Astrocyte (in vitro differentiated cells and primary cell): Measurements from ENCODE around the gene ESRRA. TPM values are rescaled to one million over a fixed set of nuclear protein-coding genes. Genes with fewer than 3 reads are reported as not detected.
A peak's percentile ranks its signal among the peaks of the same experiment; 100 is the strongest.

Experiments
- DNase-seq: peaks from one replicate; pipeline ENCODE4 v3.0.0-alpha.2; 2010; ENCODE audit warnings: low read depth
- FAIRE-seq: peaks from 2 replicates; lab custom pipeline; 2011; peaks lifted over from hg19 to GRCh38; lab: Jason Lieb, UNC
- H2AFZ ChIP-seq: 2 replicates; pipeline ENCODE4 v1.6.0; 2012; ENCODE audit warnings: low read depth, low read length, inconsistent platforms
- H3K27ac ChIP-seq: 2 replicates; pipeline ENCODE4 v1.5.1; 2011; ENCODE audit warnings: low read depth, low read length, inconsistent platforms
- H3K27me3 ChIP-seq: 2 replicates; pipeline ENCODE4 v1.6.0; 2011; ENCODE audit warnings: low read length, inconsistent platforms; ENCODE audit not compliant: insufficient read depth
- H3K36me3 ChIP-seq: 2 replicates; pipeline ENCODE4 v1.5.1; 2011; ENCODE audit warnings: low read length, inconsistent platforms; ENCODE audit not compliant: insufficient read depth
- H3K4me1 ChIP-seq: 2 replicates; pipeline ENCODE4 v1.5.1; 2011; ENCODE audit warnings: low read length, inconsistent platforms; ENCODE audit not compliant: insufficient read depth
- H3K4me2 ChIP-seq: 2 replicates; pipeline ENCODE4 v1.6.0; 2012; ENCODE audit warnings: low read length, inconsistent platforms
- H3K4me3 ChIP-seq: 2 replicates; pipeline ENCODE4 v1.5.1; 2011; ENCODE audit warnings: low read depth, mild to moderate bottlenecking, low read length, inconsistent platforms; ENCODE audit not compliant: insufficient read depth
- H3K79me2 ChIP-seq: 2 replicates; pipeline ENCODE4 v1.6.0; 2012; ENCODE audit warnings: mild to moderate bottlenecking, low read length, inconsistent platforms; ENCODE audit not compliant: insufficient read depth
- H3K9ac ChIP-seq: 2 replicates; pipeline ENCODE4 v1.6.0; 2012; ENCODE audit warnings: mild to moderate bottlenecking, low read length, inconsistent platforms
- H3K9me3 ChIP-seq: 2 replicates; pipeline ENCODE4 v1.5.1; 2012; ENCODE audit warnings: low read depth, mild to moderate bottlenecking, low read length, inconsistent platforms; ENCODE audit not compliant: insufficient read depth
- H4K20me1 ChIP-seq: 2 replicates; pipeline ENCODE4 v1.6.0; 2012; ENCODE audit warnings: low read length, inconsistent platforms; ENCODE audit not compliant: insufficient read depth
- H3K27ac Mint-ChIP-seq: one replicate; pipeline ENCODE4 v1.8.0; 2021; ENCODE audit warnings: mild to moderate bottlenecking, mixed read lengths; ENCODE audit not compliant: unreplicated experiment
- H3K27me3 Mint-ChIP-seq: one replicate; pipeline ENCODE4 v1.8.0; 2021; ENCODE audit warnings: low read depth, mixed read lengths; ENCODE audit not compliant: unreplicated experiment
- H3K36me3 Mint-ChIP-seq: one replicate; pipeline ENCODE4 v1.8.0; 2021; ENCODE audit warnings: low read depth, mixed read lengths; ENCODE audit not compliant: unreplicated experiment
- H3K4me1 Mint-ChIP-seq: one replicate; pipeline ENCODE4 v1.8.0; 2021; ENCODE audit warnings: low read depth, mixed read lengths; ENCODE audit not compliant: unreplicated experiment
- H3K4me3 Mint-ChIP-seq: one replicate; pipeline ENCODE4 v1.8.0; 2021; ENCODE audit warnings: mild to moderate bottlenecking, moderate library complexity, mixed read lengths; ENCODE audit not compliant: unreplicated experiment
- H3K9me3 Mint-ChIP-seq: one replicate; pipeline ENCODE4 v1.8.0; 2021; ENCODE audit warnings: mild to moderate bottlenecking, mixed read lengths; ENCODE audit not compliant: unreplicated experiment
- CTCF ChIP-seq: IDR thresholded peaks from 2 replicates; pipeline ENCODE4 v1.5.1; 2011; ENCODE audit warnings: low read depth, mild to moderate bottlenecking, inconsistent platforms, low read length, moderate library complexity; ENCODE audit not compliant: insufficient read depth
- EZH2 ChIP-seq: IDR thresholded peaks from 2 replicates; pipeline ENCODE4 v1.6.1; 2012; ENCODE audit warnings: mild to moderate bottlenecking, low read length, inconsistent platforms; ENCODE audit not compliant: insufficient read depth
- total RNA-seq: library from RNA; stranded (reverse); gene quantifications from 2 replicates; pipeline ENCODE4 v1.2.1, GENCODE V29; 2021

ESRRA gene
- total RNA-seq, 1 donor from 2014 or later = 26.3 TPM

- Mint-ChIP-seq H3K27me3 (peaks cover 60% of the 10 kb centered on the region), H3K27ac (no peak overlapping the region), H3K36me3 (no peaks in the 10 kb centered on the region), H3K4me1 (peaks cover 10% of the 10 kb centered on the region), H3K4me3 (no peak overlapping the region), H3K9me3 (no peaks in the 10 kb centered on the region)
- no peak overlapping the region for H3K27ac ChIP-seq
- no peaks in the 10 kb centered on the region for H3K9me3 ChIP-seq
- FAIRE-seq = no peak
- H2AFZ ChIP-seq = peak overlapping the region; percentile 60
- H3K27me3 ChIP-seq = peaks cover 60% of the 10 kb centered on the region
- no peaks in the 10 kb centered on the region for H3K36me3 ChIP-seq
- TF ChIP-seq EZH2 (peak; percentile 57), CTCF (no peak)
- no peak for DNase-seq
- peak overlapping the region; percentile 81 for H3K4me2 ChIP-seq
- H3K79me2 ChIP-seq = no peaks in the 10 kb centered on the region
- H3K9ac ChIP-seq = no peak overlapping the region
- H3K4me3 ChIP-seq = peak overlapping the region; percentile 5
- peaks cover 6% of the 10 kb centered on the region for H4K20me1 ChIP-seq
- peaks cover 11% of the 10 kb centered on the region for H3K4me1 ChIP-seq
These were observed 6.1 kb upstream of the ESRRA start for GRCh38 chr11:64298966-64299846.

DNA sequence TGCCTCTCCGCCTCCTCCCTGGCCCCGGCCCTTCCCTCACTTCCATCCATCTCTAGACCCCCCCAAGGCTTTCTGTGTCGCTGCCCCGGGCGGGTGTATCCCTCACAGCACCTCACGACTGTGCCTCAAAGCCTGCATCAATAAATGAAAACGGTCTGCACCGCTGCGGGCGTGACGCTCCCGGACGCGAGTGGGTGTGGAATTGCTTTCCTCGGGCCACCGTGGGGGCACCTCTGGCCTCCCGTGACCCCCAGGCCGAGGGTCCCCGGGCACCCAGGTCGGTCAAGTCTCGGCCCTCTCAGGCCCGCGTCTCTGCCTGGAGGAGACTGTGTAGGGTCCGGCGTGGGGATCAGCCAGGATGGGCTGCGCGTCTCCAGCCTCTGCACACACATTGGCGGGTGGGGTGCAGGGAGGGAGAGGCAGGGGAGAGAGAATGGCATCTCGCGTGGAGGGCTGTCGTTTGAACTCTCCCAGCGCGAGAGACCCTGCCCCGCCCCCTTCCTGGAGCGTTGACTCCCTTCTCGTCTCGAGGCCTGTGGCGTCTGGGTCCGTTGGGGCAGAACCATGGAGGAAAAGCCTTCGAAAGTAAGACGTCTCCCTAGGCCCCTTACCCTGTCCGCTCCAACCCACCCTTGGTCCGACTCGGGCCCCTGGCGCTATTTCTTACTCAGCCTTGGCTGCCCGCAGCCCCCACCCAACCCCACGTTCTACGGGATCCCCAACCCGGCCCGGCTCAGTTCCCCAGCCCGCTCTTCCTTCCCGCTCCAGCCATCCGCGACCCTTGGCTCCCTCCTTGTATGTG lies 5.3 kb upstream of the ESRRA start, which contains the start of gene CATSPERZ:
Gene CATSPERZ (plus strand): TSS at position 512 of the 802 bp plus-strand sequence. CDS start 53 bp downstream, at position 565.
- DNase-seq = no peak
- Mint-ChIP-seq H3K9me3 (no peaks in the 10 kb centered on the region), H3K4me3 (peak within 1 kb of the TSS; percentile 50), H3K27ac (no peak within 1 kb of the TSS), H3K36me3 (no peaks in the 10 kb centered on the region), H3K4me1 (peaks cover 5% of the 10 kb centered on the region), H3K27me3 (peaks cover 57% of the 10 kb centered on the region)
- no peaks in the 10 kb centered on the region for H3K79me2 ChIP-seq
- no peak within 1 kb of the TSS for H3K27ac ChIP-seq
- no peak for FAIRE-seq
- H3K36me3 ChIP-seq = no peaks in the 10 kb centered on the region
- TF ChIP-seq EZH2 = peak; percentile 49
- TF ChIP-seq CTCF = no peak
- peak within 1 kb of the TSS; percentile 34 for H3K4me3 ChIP-seq
- peaks cover 57% of the 10 kb centered on the region for H3K27me3 ChIP-seq
- peaks cover 5% of the 10 kb centered on the region for H4K20me1 ChIP-seq
- H2AFZ ChIP-seq = peak within 1 kb of the TSS; percentile 64
- peak within 1 kb of the TSS; percentile 81 for H3K4me2 ChIP-seq
- H3K4me1 ChIP-seq = peaks cover 11% of the 10 kb centered on the region
- H3K9me3 ChIP-seq = no peaks in the 10 kb centered on the region
- H3K9ac ChIP-seq = no peak within 1 kb of the TSS
